GM21619 (cell line): ENCODE measurements around the gene ZSCAN31.
"Not testable (repeated sequence)": the region's sequence is repeated elsewhere in the genome, so short reads cannot be mapped to it uniquely, and the experiment has no call there.

Source experiments
- ATAC-seq: cut with Tn5 transposase; IDR thresholded peaks from one replicate; pipeline ENCODE4 v1.9.1; 2021; ENCODE audit not compliant: unreplicated experiment

The ZSCAN31 gene

DNA sequence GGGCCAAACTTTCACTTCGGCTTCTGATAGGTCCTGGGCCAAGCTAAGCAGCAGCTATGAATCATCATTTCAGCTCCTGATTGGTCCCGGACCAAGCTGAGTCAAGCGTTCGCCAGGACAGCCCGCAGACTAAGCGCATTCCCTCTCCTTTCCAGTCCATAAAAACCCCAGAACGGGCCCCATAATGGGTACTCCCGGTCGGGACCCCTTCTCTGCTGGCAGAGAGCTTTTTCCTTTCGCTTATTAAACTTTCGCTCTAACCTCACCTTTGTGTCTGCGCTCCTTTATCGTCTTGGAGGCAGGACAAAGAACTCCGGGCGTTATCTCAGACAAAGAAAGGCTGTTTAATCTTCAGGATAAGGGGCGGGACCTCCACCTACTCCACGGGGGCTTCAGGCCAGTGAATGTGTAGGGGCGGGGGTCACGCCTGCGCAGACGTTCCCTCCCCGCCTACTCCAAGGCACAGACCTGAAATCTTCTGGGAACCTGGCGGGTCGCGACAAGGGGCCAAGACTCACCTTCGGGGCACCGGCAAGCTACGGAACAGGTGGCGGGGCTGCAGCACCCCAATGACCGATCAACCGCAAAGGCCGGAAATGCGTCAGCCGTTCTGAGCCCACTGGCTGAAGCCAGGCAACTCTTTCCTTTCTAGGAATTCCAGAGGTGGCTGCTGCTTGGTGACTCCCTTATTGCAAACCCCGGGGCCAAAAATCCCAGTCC, at the start of gene ZSCAN31:
Gene ZSCAN31, minus strand, starts transcription at position 585 of the 720 bp plus-strand sequence. CDS start 6,465 bp downstream, outside the sequence.
- ATAC-seq: peak; percentile 85

- ATAC-seq: no peak
These were observed 48.2 kb upstream of the ZSCAN31 start for GRCh38 chr6:28384143-28384533.

- peak; percentile 84 for ATAC-seq
These were observed 47.5 kb upstream of the ZSCAN31 start for GRCh38 chr6:28383235-28384142.

- no peak for ATAC-seq
These were observed 44.4 kb upstream of the ZSCAN31 start for GRCh38 chr6:28380381-28380780.

GRCh38 chr6:28378644-28379043, 42.7 kb upstream of the ZSCAN31 start:
- ATAC-seq: no peak

DNA sequence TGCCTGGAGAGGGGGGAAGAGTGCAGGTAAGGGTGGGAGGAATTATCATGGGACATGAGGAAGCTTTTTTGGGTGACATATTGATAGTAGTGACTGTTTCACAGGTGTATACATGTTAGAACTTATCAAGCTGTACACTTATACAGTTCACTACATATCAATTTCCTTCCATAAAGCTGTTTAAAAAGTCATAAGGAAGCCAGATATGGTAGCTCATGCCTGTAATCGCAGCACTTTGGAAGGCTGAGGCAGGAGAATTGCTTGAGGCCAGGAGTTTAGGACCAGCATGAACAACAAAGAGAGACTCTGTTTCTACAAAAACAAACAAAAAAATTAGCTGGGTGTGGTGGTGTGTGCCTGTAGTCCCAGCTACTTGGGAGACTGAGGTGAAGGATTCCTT, 41.9 kb upstream of the ZSCAN31 start:
- no peak for ATAC-seq

GRCh38 chr6:28373925-28374324, 38.0 kb upstream of the ZSCAN31 start:
- ATAC-seq: no peak

- ATAC-seq: peak; percentile 65
These were observed 35.9 kb upstream of the ZSCAN31 start for GRCh38 chr6:28371706-28372451.

DNA sequence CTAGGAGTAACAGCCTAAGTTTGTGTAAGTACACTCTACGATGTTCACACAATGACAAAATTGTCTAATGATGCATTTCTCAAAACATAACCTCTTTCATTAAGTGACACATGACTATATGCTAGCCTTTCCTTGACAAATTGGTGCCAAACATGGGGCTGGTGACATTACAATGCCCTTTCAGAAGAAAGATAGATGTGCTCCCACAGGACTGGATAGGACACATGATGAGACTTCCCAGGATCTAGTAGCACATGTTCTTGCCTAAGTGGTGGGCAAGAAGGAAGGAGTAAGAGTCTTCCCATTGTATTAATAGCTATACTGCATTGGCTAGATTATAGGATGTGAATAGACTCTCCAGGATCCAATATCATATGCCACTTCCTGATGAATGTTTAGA, 35.3 kb upstream of the ZSCAN31 start:
- no peak for ATAC-seq

DNA sequence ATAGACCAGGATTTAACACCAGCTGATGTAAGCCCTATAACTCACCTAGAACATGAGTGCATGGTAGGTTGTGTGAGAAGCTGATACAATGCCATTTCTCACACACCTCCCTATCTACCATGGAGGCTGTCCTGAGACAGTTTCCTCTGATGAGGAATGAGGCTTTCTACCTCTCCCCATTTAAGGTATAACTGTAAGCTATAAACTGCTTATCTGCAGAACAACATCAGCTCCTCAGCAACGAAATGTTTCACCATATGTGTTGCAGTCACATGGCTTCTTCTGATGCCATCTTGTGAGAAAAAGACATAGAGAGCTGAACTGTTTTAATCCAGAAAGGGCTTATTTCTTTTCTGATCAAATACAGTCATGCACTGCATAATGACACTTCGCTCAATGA, 34.5 kb upstream of the ZSCAN31 start:
- no peak for ATAC-seq

DNA sequence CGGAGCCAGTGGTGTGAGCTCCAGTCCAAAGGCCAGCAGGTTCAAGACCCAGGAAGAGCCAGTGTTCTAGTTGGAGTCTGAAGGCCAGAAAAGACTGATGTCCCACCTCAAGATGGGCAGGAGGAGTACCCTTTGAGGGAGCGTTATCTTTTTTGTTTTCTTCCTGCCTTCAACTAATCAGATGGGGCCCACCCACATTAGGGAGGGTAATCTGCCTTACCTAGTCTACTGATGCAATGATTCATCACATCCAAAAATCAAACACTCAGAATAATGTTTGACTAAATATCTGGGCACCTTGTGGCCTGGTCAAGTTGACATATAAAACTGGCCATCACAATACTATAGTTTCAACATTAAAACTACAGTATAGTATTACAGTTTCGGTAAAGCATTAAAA, 33.5 kb upstream of the ZSCAN31 start:
- ATAC-seq: no peak

DNA sequence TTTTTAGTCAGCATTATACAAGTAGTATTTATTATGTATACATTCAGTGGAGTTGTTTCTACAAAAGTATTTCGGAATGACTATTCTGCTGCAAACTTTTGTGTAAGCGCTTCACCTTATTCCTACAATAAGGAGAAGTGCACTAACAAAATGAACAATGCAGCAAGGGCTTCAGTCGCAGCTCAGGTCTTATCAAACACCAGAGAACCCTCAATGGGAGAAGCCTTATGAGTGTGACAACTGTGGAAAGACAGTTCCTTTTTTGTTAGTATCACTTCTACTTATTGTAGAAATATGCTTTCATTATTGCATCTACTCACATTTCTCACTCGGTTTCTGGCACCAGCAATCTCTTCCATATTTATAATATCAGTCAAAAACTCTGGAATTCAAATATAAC, 32.6 kb upstream of the ZSCAN31 start:
- ATAC-seq: no peak

DNA sequence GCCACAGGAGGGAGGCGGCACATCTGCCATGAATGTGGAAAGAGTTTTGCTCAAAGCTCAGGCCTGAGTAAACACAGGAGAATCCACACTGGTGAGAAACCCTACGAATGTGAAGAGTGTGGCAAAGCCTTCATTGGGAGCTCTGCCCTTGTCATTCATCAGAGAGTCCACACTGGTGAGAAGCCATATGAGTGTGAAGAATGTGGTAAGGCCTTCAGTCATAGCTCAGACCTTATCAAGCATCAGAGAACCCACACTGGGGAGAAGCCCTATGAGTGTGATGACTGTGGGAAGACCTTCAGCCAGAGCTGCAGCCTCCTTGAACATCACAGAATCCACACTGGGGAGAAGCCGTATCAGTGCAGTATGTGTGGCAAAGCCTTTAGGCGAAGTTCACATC, 29.6 kb upstream of the ZSCAN31 start:
- ATAC-seq: not testable (repeated sequence)

- no peak for ATAC-seq
These were observed 25.0 kb upstream of the ZSCAN31 start for GRCh38 chr6:28360961-28361360.

DNA sequence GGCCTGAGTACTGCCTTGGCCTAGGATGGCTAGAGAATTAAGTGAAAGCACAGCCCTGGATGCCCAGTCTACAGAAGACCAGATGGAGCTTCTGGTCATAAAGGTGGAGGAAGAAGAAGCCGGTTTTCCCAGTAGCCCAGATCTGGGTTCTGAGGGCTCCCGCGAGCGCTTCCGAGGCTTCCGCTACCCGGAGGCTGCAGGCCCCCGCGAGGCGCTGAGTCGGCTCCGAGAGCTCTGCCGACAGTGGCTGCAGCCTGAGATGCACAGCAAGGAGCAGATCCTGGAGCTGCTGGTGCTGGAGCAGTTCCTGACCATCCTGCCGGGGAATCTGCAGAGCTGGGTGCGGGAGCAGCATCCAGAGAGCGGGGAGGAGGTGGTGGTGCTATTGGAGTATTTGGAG, 23.6 kb upstream of the ZSCAN31 start:
- not testable (repeated sequence) for ATAC-seq

GRCh38 chr6:28357036-28357435, 21.1 kb upstream of the ZSCAN31 start:
- no peak for ATAC-seq

DNA sequence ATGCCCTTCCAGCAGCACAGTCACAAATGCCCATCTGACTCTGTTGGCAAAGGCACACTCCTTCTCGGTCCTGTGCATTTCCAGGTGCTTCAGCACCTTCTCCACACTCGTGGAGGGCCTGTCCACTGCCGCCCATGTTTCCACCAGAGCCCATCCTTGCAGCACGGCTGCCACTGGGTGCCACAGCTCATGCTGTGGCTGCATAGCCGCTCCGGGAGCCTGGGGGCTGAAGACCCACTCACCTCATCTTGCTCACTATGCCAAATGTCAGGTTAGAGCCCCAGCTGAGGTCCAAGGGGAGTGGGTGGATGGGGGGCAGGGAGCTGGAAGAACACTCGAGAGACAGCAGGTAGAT, 20.7 kb upstream of the ZSCAN31 start:
- ATAC-seq: no peak

DNA sequence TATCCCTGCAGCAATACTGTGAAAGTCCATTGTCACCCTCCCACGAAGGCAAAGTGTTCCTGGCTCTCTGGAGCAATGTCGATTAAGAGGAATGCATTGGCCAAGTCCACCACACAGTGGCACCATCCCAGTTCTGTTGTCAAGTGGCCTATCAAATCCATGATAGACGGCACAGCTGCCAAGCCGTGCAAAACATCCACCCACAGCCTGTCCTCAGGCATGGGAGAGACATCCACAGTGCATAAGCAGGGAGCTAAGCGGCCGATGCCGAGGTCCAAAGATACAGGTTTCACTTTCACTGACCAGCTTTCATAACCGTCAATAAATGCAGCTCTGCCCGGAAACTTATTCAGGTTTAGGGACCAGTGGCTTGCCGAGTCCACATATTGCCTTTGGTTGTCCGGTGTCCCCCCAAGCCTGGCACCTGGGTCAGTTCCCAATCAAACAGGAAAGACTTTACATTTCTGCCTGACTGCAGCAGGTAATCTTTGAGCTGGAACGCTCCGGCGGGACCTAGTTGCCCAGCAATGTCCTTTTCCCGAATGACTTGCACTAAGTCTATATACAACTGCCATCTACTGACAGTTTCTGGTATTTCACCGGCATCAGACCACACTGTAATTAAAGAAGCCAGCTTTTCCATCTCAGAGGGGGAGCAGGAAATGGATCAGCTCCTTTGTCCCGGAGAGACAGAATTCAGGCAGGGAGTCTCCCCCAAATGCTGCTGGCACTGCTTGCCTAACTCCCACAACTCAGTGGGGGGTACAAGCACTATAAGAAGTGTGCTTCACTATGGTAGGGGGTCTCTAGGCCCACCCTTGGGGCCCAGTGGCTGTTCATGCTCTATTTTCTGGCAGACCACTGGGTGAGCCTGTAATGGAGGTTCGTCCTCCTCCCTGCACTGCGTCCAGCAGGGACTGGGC, 20.1 kb upstream of the ZSCAN31 start:
- peak; percentile 77 for ATAC-seq

DNA sequence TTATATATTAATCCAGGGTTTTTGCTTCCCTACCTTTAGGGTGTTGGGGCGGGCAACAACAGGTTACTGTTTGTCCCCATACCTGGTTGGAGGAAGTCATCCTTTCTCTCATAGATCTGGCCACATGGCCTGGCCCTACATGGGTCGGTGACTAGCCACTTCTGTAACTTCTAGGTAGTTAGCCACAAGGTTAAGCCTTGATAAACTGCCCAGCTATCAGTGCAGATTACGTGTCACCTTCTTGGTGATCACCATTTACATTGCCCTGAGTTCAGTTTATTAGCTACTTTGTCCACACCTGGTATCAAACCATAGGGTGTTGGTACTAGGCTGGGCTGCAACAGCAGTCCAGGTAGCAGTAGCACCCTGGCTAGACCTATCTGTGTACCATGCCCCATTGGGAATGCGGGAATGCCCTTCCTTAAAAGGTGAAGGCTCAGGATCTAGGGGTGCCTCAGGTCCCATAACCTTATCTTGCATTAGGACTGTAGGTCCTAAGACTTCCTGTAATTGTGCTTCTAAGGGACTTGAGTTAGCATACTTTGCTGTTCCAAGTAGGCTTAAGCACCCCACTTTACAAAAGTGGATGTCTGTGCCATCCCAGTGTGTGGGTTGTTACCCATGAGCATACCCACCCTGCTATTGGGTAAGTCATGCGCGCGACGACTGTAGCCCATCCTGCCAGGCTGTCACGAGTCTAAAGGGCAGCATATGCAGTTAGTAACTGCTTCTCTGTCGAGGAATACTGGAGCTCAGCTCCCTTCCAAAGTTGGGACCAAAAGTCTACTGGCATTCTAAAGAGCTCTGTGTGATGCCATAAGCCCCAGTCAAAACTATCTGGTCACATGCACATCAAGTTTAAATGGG, 19.0 kb upstream of the ZSCAN31 start:
- no peak for ATAC-seq
